ENCODE measurements around the gene ADGRF4. TPM values are rescaled to one million over a fixed set of nuclear protein-coding genes. Genes with fewer than 3 reads are reported as not detected.

Gene ADGRF4
- polyA plus RNA-seq, 1 donor (not counting 4 experiments of a cell fraction or from before 2014, with no cell fraction given) = 30.2 TPM

DNA sequence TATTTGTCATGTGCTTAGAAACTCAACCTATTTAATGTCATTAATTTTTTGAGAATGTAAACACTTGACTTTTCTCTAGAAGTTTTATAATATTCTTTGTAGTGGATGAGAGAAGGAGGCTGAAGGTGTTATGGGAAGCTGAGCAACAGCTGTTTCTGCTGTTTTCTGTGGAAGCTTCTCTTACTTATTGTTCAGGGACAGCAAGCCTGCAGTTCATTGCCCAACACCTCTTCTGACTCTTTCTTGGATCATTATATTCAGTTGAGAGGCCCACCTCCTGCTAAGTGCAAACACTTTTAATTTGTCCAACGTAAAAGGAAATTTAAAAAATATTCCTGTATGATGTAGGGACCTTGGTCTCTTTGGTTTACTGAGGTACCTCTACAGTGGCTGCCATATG lies 12.0 kb upstream of the ADGRF4 start:
- Histone ChIP-seq H3K79me2 (ENCODE audit: control insufficient read depth, insufficient read depth, low read length) (no peaks in the 10 kb centered on the region), H4K20me1 (ENCODE audit: control insufficient read depth, extremely low read depth, insufficient read depth, low read length) (no peaks in the 10 kb centered on the region), H2AFZ (ENCODE audit: control insufficient read depth, low read length) (no peak overlapping the region), H3K4me2 (ENCODE audit: control insufficient read depth, extremely low read depth, insufficient read depth, low read depth, low read length) (no peak overlapping the region), H3K27ac (ENCODE audit: control insufficient read depth, insufficient read depth, low read length) (no peak overlapping the region), H3K9ac (ENCODE audit: control insufficient read depth, extremely low read depth, insufficient read depth, low read length) (no peak overlapping the region), H3K4me3 (ENCODE audit: control insufficient read depth in 2 of 3, extremely low read depth in 1 of 3, insufficient read depth in 2 of 3, low read depth in 1 of 3, low read length in 3 of 3) (no peak overlapping the region), H3K9me3 (ENCODE audit: control insufficient read depth, low read depth, low read length) (no peaks in the 10 kb centered on the region), H3K36me3 (ENCODE audit: control insufficient read depth in 2 of 2, extremely low read depth in 1 of 2, insufficient read depth in 2 of 2, low read length in 2 of 2) (no peaks in the 10 kb centered on the region), H3K4me1 (ENCODE audit: control insufficient read depth, extremely low read depth, insufficient read depth, low read length) (no peaks in the 10 kb centered on the region), H3K27me3 (ENCODE audit: control insufficient read depth, extremely low read depth, insufficient read depth, low read length) (no peaks in the 10 kb centered on the region), H3K9me1 (ENCODE audit: control insufficient read depth, extremely low read depth, insufficient read depth, low read length) (no peaks in the 10 kb centered on the region)
- DNase-seq (ENCODE audit: low read depth, low spot score) (no peak), FAIRE-seq (no peak)
- TF ChIP-seq EZH2 (IDR thresholded peaks at IDR 0.05; ENCODE audit: low read length) = no peak
- TF ChIP-seq, protein P1, sequence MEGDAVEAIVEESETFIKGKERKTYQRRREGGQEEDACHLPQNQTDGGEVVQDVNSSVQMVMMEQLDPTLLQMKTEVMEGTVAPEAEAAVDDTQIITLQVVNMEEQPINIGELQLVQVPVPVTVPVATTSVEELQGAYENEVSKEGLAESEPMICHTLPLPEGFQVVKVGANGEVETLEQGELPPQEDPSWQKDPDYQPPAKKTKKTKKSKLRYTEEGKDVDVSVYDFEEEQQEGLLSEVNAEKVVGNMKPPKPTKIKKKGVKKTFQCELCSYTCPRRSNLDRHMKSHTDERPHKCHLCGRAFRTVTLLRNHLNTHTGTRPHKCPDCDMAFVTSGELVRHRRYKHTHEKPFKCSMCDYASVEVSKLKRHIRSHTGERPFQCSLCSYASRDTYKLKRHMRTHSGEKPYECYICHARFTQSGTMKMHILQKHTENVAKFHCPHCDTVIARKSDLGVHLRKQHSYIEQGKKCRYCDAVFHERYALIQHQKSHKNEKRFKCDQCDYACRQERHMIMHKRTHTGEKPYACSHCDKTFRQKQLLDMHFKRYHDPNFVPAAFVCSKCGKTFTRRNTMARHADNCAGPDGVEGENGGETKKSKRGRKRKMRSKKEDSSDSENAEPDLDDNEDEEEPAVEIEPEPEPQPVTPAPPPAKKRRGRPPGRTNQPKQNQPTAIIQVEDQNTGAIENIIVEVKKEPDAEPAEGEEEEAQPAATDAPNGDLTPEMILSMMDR (optimal IDR thresholded peaks at IDR 0.05 in 1 of 3, IDR thresholded peaks at IDR 0.05 in 1 of 3, conservative IDR thresholded peaks at IDR 0.05 in 1 of 3; ENCODE audit: extremely low read depth in 1 of 3, insufficient read depth in 2 of 3, low read length in 3 of 3) = no peak
- dilution Hi-C loops (cut with MboI; ENCODE audit: extremely low pct_ligation_motif_present, low sequenced_read_pairs) = no loop called here

DNA sequence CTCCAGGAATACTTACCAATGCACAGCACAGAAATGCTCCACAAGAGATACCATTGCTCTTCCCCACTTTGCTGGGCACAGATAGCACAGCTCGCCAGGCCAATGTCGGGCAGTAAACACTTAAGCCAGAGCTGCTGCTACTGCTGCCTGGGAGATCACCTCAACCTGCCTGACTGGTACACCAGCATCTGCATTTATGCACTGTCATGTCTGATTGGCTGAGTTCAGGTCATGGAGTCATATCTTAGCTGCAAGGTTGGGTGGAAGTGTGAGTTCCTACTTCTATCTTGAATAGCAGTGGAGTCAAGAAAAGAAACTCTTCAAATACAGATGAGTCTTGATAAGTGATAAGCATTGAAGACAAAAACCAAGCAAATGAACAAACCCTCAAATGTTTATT lies 10.9 kb upstream of the ADGRF4 start:
- Histone ChIP-seq H4K20me1 (ENCODE audit: control insufficient read depth, extremely low read depth, insufficient read depth, low read length) (no peaks in the 10 kb centered on the region), H3K27ac (ENCODE audit: control insufficient read depth, insufficient read depth, low read length) (no peak overlapping the region), H3K36me3 (ENCODE audit: control insufficient read depth in 2 of 2, extremely low read depth in 1 of 2, insufficient read depth in 2 of 2, low read length in 2 of 2) (no peaks in the 10 kb centered on the region), H3K4me2 (ENCODE audit: control insufficient read depth, extremely low read depth, insufficient read depth, low read depth, low read length) (no peak overlapping the region), H3K4me3 (ENCODE audit: control insufficient read depth in 2 of 3, extremely low read depth in 1 of 3, insufficient read depth in 2 of 3, low read depth in 1 of 3, low read length in 3 of 3) (no peak overlapping the region), H3K79me2 (ENCODE audit: control insufficient read depth, insufficient read depth, low read length) (no peaks in the 10 kb centered on the region), H3K9me1 (ENCODE audit: control insufficient read depth, extremely low read depth, insufficient read depth, low read length) (no peaks in the 10 kb centered on the region), H3K4me1 (ENCODE audit: control insufficient read depth, extremely low read depth, insufficient read depth, low read length) (no peaks in the 10 kb centered on the region), H2AFZ (ENCODE audit: control insufficient read depth, low read length) (no peak overlapping the region), H3K27me3 (ENCODE audit: control insufficient read depth, extremely low read depth, insufficient read depth, low read length) (no peaks in the 10 kb centered on the region), H3K9me3 (ENCODE audit: control insufficient read depth, low read depth, low read length) (no peaks in the 10 kb centered on the region), H3K9ac (ENCODE audit: control insufficient read depth, extremely low read depth, insufficient read depth, low read length) (no peak overlapping the region)
- no peak for DNase-seq (ENCODE audit: low read depth, low spot score)
- FAIRE-seq = no peak
- no peak for TF ChIP-seq EZH2 (IDR thresholded peaks at IDR 0.05; ENCODE audit: low read length)
- TF ChIP-seq, protein P1 (optimal IDR thresholded peaks at IDR 0.05 in 1 of 3, IDR thresholded peaks at IDR 0.05 in 1 of 3, conservative IDR thresholded peaks at IDR 0.05 in 1 of 3; ENCODE audit: extremely low read depth in 1 of 3, insufficient read depth in 2 of 3, low read length in 3 of 3) = no peak
- dilution Hi-C loops (cut with MboI; ENCODE audit: extremely low pct_ligation_motif_present, low sequenced_read_pairs) = no loop called here
